Stimulated activated CD4-positive, alpha-beta T cell treated with anti-CD3 and anti-CD28 coated beads, Interleukin-15, amount 100 ng/mL, for 48 hours (primary cell): ENCODE data around the gene DIDO1.

Experiments used
- DNase-seq, 2 donors: peaks; one replicate each; pipeline ENCODE4 v3.0.0-alpha.2; 2020; ENCODE audit warnings: low read depth in 2 of 2

DIDO1 gene

GRCh38 chr20:62951143-62951895 is 25.0 kb upstream of the DIDO1 start:
- no peak for DNase-seq

GRCh38 chr20:62950741-62951140 is 24.4 kb upstream of the DIDO1 start:
- no peak for DNase-seq

GRCh38 chr20:62949962-62950361 is 23.7 kb upstream of the DIDO1 start:
- no peak for DNase-seq

DNA sequence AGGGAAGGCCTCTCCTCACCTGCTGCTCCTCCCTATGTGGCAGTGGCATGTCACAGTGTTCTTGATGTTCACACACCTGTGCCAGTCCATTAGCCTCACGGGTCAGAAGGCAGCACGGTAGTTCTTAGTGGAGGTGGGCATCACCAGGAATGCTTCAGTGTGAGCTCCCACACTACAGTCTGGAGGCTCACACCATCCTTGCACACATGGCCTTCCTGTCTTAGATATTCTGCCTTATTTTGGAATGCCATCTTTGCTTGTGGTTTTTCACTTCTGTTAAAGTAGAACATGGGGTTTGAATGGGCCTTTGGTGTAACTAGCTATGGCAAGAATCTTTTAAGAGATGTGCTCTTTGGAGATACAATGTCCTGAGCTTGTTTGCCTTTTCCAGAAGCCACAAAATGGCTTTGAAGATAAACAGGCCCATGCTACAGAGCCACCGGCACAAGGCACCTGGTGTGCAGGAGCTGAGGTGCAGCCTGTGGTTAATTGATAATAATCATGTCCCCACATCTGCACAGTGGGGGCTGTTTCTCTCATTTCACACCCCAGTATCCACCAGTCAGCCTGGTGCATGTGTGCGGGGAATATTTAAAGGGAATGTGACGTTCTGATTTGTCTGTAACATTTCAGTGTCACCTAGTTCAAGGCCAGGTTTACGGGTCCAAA is 23.0 kb upstream of the DIDO1 start:
- no peak for DNase-seq

DNA sequence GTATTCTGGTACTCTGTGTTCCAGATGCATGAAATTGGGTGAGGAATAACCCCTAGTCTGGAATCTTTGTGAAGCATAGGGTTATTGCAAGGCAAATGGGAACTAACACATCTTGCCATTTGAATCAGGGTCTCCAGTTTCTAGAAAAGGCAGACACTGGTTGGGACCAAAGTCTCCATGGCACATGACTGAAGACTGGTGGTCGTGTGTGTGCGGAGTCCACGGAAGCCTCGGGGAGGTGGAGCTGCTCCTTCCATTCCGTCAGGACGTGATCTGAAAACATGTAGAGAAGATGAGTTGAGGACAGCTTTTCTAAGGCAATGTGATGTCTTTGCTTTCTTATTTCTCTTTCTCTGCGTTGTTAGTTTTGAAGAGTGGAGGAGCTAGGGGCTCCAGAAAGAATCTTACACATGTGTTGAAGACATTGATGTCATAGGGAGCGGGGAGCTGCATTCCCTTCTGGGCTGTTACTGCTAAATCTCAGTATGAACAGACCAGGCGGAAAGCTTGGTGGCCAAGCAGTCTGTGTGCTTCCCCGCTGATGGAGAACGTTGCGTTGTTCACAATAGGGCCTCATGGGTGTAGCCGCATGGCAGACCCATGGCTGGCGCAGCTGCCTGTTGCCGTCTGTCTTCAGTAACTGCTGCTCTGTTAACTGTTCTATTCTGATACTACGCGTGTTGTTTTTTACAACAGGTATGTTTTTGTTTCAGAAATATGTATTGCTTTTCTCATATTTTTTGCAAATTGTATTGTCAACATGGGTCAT is 21.4 kb upstream of the DIDO1 start:
- DNase-seq, result no peak

GRCh38 chr20:62946918-62947317 is 20.6 kb upstream of the DIDO1 start:
- no peak for DNase-seq

DNA sequence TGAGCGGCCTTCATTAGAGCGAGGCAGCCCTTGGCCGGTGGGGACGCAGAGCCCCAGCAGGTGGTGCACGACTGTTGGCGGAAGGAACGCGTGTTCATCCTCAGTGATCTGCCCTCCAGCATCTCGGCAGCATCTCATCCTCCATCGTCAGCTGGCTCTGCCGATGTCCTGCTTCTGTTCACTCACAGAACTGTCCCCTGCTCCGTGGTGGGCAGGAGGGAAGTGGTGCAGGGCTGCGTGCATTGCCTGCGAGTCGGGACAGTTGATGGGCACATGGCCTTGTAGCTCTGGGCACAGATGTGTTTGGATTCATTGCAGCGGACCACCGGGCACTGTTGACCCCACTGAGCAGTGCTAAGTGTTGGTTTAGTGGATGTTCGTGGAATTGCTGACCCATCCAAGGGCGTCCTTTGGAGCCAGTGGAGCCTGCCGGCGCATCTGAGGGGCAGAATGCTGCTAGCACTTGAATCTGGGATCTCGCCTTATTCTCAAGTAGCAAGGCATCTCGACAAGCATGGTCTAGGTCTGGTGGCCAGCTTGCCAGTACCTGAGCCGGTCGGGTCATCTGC is 19.6 kb upstream of the DIDO1 start:
- no peak for DNase-seq

- no peak for DNase-seq
These were observed 18.4 kb upstream of the DIDO1 start for GRCh38 chr20:62944746-62945145.

- no peak for DNase-seq
These were observed 17.9 kb upstream of the DIDO1 start for GRCh38 chr20:62944184-62944583.

- DNase-seq, result no peak
These were observed 17.1 kb upstream of the DIDO1 start for GRCh38 chr20:62943396-62943795.

DNA sequence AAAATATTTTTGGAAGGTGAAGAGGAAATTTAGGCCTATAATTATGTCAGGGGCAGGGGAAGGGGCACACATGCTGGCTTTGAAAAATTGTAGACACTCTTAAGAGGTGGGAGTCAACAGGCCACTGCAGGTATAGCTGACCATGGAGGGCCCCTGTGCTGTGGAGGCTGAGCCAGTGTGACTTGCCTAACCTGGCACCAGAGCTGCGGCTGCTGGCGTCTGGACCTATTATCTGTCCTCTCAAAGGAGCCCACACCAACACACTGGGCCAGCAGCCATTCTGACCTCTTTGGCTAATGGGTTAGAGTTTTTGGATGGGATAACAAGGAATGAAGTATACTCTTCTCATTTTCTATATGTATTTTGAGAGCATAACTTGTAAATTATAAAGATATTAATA is 16.2 kb upstream of the DIDO1 start:
- DNase-seq, result no peak

DNA sequence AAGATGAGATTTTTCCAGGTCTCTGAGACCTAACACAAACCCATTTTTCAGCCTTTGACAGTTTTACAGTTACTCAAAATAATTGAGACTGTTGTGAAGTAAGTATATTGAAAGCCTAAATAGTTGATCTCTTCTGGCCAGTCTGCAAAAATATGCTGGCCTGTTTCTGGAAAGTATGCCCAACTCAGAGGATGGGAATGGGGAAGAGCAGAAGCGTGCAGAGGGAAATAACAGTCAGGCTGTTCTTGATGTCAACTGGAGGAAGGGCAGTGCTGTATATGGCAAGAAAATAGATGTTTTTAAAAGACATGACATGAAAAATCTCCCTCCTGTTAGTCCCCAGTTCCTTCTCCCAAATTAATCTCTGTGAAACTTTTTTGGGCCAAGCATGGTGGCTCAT is 15.5 kb upstream of the DIDO1 start:
- no peak for DNase-seq

- DNase-seq, result no peak
These were observed 14.6 kb upstream of the DIDO1 start for GRCh38 chr20:62940875-62941274.

GRCh38 chr20:62938105-62938888 is 12.0 kb upstream of the DIDO1 start, which contains the start of gene GID8:
Gene GID8, plus strand, starts transcription at chr20:62938147. Its CDS starts 3,356 bp downstream, at chr20:62941503.
- no peak for DNase-seq

- peak; percentile 94 to 96 for DNase-seq
These were observed 11.2 kb upstream of the DIDO1 start for GRCh38 chr20:62937268-62938104.

- DNase-seq, result no peak
These were observed 9.8 kb upstream of the DIDO1 start for GRCh38 chr20:62935968-62936585.

DNA sequence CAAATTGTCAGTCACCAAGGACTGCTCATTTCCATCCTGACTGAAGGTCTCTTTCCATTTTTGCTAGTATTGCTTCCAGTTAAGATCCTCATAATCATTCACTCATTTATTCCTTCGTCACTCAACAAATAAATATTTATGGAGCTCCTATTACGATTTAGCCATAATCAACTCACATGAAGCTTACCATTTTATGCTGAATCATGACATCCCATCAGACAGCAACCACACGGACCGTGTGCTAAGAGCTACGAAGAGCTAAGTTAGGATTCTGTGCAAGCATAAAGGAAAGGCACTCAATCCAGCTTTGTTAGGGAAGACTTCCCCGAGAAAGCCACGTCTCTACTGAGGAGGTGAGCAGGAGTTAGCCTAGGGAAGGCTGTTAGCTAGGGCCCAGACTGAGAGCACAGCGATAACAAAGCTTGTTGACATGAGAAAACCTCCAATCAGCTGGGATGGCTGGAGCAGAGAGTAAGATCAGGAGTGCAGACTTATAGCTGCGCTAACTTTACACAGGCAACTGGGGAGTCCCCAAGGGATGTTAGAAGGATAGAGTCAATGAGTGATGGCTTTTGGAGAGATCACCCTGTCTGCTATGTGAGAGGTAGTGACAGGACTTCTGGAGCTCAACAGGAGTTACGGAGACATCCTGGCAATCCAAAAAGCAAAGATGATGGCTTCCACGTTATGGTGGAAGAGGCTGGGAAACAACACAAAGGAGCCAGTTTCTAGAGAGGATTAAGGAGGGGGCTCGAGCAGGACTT is 9.1 kb upstream of the DIDO1 start:
- no peak for DNase-seq

- DNase-seq, result no peak
These were observed 7.7 kb upstream of the DIDO1 start for GRCh38 chr20:62933966-62934365.

GRCh38 chr20:62931464-62931863 is 5.2 kb upstream of the DIDO1 start:
- no peak for DNase-seq
